NT2/D1 (cell line): ENCODE measurements around the gene MTMR1.

Source experiments
- SUZ12 ChIP-seq: IDR thresholded peaks from 2 replicates; pipeline ENCODE4 v1.6.1; 2011; ENCODE audit not compliant: insufficient read length, insufficient read depth; ENCODE audit errors: extremely low read depth
- YY1 ChIP-seq: IDR thresholded peaks from 2 replicates; pipeline ENCODE4 v1.6.1; 2011; ENCODE audit not compliant: insufficient read length, insufficient read depth
- ZNF274 ChIP-seq: IDR thresholded peaks from 2 replicates; pipeline ENCODE4 v1.6.1; 2011; ENCODE audit warnings: mild to moderate bottlenecking, low read depth, low read length

- no peak for TF ChIP-seq ZNF274
- TF ChIP-seq YY1: no peak
- TF ChIP-seq SUZ12: no peak
These were observed 3.1 kb downstream of the MTMR1 start for GRCh38 chrX:150696331-150696730.
